ENCODE data around the gene TSHZ1.

The TSHZ1 gene

DNA sequence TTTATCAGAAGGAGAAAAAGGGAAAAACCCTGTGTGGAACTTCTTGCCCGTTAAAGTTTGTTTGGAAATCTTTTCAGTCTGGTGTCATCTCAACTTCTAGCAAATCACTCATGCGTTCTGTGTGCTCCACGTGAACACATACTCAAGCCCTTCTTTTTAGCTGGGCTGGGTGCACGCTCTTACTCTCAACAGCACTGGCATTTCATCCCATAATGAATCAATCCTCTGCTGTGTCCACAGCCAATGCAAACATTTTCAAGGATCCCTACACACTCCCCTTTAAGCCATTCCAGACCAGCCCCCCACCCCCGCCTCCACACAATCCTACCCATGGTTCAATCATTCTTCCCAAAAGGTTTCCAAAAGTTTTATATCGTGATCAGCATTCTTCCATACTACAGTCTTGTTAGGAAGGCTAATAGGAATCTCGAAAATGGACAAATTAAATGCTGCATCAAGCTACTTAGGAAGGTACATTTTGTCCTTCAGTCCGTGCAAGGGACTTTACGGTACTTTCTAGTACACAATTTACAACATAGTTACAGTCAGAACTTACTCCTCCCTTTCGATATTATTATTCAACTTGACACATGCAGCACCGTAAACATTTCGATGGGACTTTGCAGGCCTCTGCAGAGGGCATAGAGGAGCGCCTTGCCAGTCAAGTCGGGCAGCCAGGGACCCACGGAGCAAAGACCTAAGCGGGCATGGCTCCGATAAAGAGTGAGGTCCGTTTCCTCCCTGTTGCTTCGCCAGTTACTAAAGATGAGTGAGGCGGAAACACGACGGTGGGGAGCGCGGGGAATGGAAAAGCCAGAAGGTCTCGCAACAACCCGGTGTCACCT is 3.1 kb upstream of the TSHZ1 start:
- DNase-seq (ENCODE audit: low read depth in 2 of 2) = peak in 1 of 2 donors; percentile 29

DNA sequence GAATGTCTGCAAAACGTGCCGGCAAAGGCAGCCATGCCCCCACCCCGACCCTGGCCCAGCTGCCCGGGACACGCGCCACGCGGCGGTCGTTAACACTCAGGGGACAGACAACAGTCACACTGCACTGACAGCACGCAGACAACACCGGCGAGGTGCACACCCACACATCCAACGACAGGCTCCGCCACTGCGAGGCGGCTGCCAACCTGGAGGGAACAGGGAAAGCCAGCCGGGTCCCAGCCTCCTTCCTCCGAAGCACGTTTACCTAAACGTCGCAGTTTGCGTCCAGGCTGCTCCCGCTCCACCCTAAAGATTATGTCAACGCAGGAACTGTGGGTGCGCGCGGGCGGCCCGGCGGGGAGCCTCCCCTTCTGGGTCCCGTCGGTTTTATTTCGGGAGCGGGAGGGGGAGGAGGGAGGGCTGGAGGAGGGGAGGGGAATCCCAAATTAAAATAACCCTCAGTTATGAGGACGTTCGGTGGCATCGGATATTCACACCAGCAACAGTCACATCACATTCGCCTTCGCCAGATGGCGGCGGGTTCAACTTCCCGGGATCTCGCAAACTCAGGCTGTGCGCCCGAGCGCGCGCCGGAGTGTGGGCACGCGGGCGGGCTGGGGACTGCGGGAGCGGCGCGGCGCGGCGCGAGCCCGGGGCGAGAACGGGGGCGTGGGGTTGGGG is 2.3 kb upstream of the TSHZ1 start:
- DNase-seq (ENCODE audit: low read depth in 2 of 2) = peak; percentile 36 to 43

DNA sequence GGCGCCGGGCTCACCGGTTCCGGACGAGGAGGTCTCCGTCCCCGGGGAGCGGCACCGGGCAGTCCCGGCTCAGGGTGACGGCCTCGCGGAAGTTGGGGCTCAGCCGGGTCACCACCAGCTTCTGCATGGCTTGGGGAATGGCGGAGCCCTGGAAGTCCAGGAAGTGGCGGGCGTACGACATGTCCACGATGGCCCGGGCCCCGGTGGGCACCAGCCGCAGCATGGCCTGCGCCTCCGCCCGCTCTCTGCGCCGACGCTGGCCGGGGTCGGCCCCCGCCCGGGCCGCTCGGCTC is 1.8 kb upstream of the TSHZ1 start:
- DNase-seq (ENCODE audit: low read depth in 2 of 2) = no peak

DNA sequence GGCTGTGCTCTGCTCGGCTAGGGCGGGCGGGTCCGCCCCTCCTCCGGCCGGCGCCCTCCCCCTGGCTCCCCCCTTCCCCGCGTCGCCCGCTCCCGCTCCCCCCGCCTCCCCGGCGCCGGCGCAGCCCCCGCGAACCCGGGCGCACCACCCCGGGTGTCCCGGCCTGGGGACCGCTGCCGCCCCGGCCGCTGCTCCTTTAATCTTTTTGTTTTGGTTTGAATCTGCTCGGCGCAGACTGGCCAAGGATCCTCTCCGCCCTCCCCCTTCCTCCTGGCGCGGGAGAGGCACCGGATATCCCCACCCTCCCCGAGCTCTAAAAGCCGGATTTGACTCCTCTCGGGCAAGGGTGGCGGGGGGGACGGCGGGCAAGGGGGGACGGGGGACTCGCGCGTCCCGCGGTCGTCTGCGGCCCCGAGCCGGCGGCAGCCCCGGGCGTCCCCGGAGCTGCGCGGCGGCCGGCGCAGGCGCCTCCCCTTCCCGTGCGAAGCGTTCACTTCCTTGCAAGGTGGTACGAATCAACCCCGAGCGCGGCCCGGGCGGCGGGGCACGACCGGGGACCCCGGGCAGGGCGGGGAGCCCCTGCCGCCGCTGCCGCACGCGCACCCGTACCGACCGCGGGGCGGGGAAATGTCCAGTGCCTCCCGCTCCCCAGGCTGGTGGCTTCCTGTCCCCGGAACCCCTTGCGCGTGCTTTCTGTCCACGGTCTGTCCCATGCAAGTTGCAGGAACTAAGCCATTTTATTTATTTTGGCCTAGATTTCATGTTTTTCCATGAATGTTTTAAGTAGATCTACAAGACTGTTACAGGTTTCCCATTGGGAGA is 1.3 kb upstream of the TSHZ1 start, which contains the start of gene PTGR3:
Gene PTGR3 (minus strand): TSS at position 11 of the 822 bp plus-strand sequence. CDS start 81 bp downstream, outside the sequence.
- peak; percentile 69 to 71 for DNase-seq (ENCODE audit: low read depth in 2 of 2)

DNA sequence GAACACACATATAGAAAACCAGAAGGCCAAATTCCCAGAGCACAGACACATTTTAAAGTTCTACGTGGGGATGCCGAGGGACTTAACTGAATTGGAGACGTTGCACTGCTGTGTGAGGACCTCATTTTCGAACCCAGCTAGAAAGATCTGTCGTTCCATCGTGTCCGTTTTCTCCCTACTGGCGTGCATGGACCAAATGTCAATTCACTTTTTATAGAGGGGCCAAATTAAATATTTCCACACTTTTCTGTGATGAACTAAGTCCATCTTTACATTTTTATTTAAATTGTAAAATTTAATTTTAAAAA is 692 bp upstream of the TSHZ1 start:
- DNase-seq (ENCODE audit: low read depth in 2 of 2) = no peak

DNA sequence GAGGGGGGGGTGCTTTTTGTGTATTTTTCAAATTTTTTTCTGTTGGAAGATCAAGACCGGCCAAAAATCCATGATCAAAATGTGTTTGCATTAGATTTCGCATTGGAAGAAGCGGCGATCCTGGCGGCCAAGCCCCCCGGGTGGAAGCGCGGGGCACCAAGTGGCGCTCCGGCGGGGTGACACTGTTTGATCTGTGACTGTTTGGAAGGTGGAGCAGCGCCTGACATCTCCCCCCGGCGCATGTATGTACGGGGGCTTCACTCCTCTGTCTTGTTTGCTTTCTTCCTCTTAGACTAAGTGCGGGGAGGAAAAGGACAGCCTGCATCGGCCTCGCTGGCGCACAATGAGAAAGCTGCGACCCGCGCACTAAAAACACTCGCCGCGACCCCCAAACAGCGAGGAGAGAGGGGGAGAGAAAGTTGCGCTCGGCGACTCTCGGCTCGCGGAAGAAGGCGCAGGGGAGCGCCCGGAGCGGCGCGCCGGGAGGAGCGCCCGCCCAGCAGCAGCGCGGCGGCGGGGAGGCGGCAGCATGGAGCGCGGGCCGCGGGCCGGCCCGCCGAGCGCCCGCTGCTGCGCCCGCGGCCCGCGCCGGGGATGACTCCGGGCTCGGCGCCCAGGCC is 515 bp downstream of the TSHZ1 start:
- no peak for DNase-seq (ENCODE audit: low read depth in 2 of 2)

DNA sequence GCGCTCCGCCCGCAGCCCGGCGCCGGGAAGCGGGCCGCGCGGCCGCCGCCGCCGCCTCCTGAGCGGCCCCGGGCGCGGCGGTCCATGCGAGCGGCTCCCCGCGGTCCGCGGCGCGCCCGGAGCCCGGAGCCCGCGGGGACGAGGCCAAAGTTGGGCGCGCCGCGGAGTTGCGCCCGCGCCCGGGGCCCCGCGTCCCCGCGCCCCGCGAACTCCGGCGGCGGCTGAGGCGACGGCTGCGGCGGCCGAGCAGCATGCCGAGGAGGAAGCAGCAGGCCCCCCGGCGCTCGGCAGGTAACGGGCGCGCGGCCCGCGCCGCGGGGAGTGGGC is 992 bp downstream of the TSHZ1 start:
- no peak for DNase-seq (ENCODE audit: low read depth in 2 of 2)

DNA sequence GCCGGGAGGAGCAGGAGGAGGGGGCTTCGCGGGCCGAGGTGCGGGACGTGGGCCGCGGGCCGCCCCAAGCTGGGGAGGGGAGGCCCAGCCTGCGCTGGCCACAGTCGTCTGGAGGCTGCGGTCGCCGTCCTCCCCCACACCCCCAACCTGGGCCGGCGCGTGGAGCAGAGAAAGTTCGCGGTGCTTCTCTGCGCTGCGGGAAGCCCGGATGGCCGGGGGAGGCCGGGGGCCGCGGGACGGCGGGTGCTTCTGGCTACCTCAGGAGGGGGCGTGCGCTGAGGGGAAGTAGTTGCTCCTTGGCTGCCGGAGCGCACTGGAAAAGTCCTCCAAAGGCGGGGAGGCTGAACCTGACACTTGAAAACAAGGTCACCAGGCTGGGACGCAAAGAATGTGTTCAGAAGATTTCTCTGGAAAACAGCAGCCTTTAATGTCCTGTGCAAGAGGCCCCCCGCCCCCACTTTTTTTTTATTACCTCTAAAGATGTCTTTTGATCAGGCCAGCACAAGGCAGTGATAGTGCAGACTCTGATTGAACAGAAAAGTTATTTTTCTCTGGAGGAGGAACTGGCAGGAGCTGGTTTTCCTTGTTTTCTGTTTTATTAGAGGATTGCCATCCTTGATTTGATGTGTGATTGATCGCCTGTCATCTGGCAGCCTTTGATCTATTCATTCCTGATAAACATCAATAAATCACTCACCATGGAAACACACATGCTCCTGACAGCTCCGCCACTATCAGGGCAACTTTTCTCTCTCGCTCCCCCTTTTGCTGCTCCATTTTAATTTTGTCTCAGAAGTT is 1.6 kb downstream of the TSHZ1 start:
- peak in 1 of 2 donors; percentile 14 for DNase-seq (ENCODE audit: low read depth in 2 of 2)

DNA sequence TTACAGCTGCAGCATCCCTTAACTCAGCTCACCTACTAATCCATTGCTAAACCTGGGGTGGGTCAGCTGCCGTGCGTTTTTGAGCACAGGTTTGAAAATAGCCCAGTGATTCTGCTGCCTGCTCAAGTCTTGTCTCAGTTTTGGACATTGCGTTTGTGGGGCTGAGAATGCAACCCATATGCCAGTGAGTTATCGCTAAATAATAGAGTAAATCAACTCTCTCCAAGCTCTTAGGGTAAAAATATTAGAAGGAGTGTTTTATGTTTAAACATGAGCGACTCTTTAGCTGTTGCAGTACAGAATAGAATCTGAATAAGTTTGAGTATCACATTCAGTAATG is 2.1 kb downstream of the TSHZ1 start:
- DNase-seq (ENCODE audit: low read depth in 2 of 2) = no peak

DNA sequence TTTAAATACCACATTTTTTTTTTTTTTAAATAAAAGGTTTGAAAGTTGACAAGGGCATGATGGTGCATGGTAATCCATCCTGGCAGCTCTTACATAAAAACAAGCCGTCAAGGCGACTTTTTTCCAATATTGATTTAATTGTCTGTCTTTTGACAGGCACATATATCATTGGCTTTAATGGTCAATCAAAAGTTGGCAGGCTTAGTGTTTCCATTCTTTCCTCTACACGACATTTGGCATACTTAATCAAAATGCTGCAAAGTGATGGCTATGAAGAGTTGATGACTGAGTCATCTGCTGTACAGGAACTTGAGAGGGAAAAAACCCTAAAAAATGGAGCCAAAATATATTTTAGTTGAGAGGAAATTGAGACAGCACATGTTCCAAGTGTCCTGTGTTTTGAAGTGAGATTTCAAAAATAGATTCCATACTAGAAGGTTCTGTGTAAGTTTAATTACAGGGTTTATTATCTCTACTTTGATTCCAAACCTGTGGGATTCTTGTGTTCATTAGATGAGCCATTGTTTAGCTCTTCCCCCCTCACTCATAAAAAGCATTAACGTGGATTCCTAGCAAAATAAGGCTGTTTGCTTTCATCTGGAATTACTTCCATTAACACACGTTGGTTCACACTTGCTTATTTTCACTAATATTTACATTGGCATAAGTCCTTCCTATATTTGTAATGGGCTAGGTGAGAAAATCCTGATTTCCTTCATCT is 3.2 kb downstream of the TSHZ1 start:
- no peak for DNase-seq (ENCODE audit: low read depth in 2 of 2)

DNA sequence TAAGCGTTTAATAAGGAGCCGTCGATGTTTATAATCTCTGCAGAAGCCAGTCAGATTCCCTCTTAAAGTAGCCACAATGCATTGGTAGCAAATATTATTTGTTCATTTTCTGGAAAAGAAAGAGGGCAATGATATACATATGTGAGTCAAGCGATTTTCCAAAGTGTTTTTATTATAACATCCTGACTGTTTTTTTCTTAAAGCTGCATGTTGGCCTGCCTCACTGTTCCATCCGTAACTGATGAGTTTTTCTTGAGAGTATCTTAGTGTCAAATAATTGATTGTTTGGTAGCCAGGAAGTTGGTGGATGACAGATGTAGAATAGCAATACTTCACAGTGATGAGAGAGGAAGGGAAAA is 3.7 kb downstream of the TSHZ1 start:
- no peak for DNase-seq (ENCODE audit: low read depth in 2 of 2)

DNA sequence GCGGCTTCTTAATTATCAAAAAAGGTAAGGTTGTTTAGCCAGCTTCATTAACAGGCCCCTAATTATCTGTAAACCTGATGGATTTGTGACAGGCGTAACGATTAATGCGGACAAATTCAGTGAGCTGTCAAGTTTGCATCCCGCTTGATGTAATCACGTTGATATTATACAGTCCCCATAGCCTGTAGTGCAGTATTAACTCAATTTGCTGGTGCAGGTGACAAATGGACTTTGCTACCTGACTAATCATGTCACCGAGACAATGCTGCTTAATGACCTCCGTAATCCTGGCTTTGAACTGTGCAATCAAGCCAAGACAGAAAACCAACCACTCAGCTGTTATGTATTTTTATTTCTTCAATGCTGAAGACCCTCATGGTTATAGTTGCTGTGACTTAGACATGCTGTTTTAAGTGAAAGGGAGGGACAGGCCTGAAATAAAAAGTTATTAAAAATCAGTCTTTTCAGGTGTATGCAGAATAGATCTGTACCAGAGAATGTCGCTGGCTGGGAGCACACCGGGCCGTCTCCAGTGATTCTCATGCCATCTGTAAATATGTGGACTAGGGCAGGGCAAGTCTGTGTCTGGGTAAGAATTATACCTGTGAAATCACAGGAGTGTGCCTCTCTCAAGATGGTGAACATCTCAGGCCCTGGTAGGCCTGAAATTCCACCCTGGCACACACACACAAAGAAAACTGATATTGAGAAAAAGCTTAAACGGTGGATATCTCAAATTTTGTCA is 4.3 kb downstream of the TSHZ1 start:
- no peak for DNase-seq (ENCODE audit: low read depth in 2 of 2)

DNA sequence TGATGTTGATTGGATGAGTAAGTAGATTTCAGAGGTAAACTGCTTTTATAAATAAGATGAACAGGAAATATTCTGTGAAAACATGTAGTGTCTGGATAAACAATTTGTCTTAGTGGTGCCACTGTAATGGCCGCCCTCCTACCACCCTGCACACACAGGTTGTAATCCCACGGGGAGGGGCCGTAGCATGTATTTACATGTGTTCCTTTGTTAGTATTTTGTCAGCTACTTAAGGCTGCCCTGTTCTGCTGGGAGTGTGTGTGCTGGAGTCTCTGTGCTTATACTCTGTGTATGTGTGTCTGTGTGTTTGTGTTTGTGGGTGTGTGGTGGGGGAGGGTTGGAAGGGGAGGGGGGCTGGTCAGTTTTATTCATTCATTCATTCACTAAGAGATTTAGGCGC is 5.1 kb downstream of the TSHZ1 start:
- no peak for DNase-seq (ENCODE audit: low read depth in 2 of 2)

DNA sequence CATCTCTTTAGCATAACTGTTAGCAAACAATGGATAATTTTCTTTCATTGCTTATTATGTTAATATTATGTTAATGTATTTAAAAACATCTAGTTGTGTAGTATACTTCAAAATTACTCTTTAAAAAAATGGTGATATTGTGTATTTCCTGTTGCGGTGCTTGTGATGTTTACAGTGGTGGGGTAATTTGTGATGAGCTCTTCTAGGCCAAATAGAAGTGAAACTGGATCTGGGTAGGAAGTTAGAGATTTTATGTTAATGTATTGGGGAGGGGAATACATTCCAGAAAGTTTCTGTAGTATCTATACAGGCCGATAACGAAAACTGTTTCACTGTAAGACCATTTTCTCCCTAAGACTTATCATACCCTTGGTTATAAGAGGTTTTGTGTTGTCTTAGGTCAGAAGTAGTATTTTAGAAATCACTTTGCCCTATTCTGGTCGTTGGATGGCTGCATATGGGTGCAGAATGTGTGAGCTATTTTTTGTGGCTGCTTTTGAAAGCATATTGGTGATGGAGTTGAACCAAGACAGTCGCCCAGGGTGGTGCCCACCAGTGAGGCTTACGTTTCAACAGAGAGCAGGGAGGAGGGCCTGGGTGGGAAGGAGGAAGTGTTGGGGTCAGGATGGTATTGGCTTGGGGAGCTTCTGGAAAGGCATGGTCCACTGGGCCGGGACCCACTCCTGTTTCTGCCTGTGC is 5.8 kb downstream of the TSHZ1 start:
- no peak for DNase-seq (ENCODE audit: low read depth in 2 of 2)

DNA sequence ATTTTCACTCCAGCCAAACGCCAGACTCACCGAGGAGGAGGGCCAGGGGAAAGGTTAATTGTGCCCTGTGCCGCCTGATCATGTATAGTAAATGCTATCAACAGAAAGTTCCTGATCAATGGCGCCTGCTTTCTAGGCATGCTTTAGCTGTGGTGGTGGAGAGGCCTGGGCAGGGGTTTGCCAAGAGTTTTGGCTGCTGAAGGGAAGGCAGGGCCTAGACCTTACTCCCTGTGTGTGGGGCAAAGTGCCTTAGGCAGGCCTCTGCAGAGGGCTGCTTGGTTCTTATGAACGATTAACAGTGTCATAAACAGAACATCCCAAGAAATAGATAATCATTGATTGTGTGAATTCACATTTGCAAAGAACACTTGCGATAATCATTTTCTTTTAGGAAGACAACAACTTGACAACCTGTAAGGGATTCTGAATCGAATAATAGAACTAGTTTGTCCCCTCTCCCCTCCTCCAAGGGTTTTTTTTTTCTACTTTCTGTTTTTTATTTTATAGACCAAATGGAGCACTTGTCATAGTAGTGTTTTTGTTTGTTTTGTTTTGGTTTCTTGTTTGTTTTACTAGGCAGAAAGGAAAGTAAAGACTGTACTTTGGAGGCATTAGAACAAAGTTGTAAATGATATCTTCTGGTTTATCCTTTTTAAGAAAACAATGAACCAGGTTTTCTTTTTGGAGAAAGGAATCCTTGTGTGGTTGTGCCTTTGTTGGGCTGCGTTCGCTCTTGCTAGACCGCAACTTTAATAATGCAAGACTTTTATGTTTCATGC is 6.5 kb downstream of the TSHZ1 start:
- DNase-seq (ENCODE audit: low read depth in 2 of 2) = no peak

DNA sequence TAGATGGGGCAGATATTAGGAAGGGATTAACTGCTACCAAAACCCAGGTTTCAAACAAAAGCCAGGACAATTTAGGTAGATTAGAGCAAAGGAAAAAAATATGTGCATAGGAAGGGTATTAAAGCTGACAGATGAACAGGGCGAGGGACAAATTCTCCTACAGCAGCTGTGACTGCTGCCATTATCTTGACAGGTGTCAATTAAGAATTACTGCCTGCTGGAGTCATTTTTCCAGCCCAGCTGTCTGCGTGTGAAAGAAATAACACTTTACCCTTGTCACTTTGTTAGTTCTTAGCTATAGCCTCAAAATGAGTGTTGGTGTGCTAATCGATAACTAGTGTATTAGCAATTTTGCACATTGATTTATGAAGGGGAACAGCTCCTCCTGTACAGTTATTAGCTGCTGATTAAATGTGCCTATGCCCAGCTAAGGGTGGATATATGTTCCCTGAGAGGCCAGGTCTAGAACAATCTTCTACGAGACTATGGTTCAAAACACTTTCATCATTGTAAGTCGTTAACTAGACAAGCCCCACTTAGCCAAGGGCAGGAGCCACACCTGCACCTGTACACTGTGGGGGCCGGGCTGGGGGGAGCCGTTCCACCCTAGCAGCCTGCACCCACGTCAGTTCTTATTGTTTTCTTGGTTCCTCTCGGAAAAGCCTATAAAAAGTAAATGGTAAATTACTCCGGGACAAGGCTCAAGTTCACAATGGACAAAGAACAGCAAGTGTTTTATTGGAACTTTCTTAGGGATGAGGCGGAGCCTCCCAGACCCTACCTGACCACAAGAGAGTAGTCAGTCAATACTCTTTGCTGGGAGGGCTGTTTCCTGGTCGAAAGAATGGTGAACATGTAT is 7.7 kb downstream of the TSHZ1 start:
- no peak for DNase-seq (ENCODE audit: low read depth in 2 of 2)

DNA sequence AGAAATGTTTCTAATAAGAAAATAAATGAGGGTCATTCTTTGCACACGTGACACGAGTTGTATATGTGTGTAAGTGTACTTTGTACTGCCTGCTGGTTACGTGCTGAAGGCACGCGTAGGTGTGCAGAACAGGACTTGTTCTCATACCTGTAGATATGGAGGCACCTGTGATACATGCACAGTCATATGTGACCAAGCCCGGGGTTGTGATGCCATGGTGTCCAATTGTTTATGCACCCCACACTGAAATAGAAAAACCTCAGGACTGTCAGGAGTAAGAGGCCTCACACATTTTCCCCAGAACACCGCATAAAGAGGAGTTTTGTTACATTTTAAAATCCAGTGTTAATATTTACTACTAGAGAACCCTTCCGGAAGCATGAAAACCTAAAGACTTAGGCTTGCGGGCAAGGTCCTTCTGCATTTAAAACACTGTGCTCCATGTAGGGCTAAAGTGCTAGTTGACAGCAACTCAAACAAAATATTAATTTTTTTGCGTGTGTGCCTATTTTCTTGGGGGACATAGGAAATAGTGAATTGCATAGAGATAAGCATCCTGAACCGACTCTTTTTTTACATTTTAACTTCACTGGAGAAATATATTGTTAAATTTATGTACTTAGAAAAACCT is 9.3 kb downstream of the TSHZ1 start:
- no peak for DNase-seq (ENCODE audit: low read depth in 2 of 2)

Data from stimulated activated CD4-positive, alpha-beta T cell treated with anti-CD3 and anti-CD28 coated beads, Interleukin-4, amount 100 ng/mL, for 48 hours (primary cell).